BJ (cell line): ENCODE results near the gene BHMT2. TPM values are rescaled to one million over a fixed set of nuclear protein-coding genes. Genes with fewer than 3 reads are reported as not detected.

Source experiments
- CTCF ChIA-PET: fragments of 350-600 bp; formaldehyde crosslinking; extraction: SDS; loops from one replicate; lab custom pipeline; 2021; ENCODE audit warnings: antibody characterized with exemption, inconsistent platforms; lab: Yijun Ruan, JAX
- POLR2A ChIA-PET: fragments of 300-600 bp; sonication (Branson Sonifier 250); formaldehyde crosslinking; extraction: SDS; loops from one replicate; lab custom pipeline; 2021; ENCODE audit warnings: antibody characterized with exemption; lab: Charles Lee
- DNase-seq: peaks from one replicate; pipeline ENCODE4 v3.0.0-alpha.2; 2011; ENCODE audit warnings: low read depth
- H3K27me3 ChIP-seq: 2 replicates; pipeline ENCODE4 v1.6.0; 2011; ENCODE audit warnings: low read length; ENCODE audit not compliant: control insufficient read depth, insufficient read depth
- H3K36me3 ChIP-seq: 2 replicates; pipeline ENCODE4 v1.5.1; 2011; ENCODE audit warnings: low read length; ENCODE audit not compliant: control insufficient read depth, insufficient read depth
- H3K4me3 ChIP-seq: 2 replicates; pipeline ENCODE4 v1.5.1; 2011; ENCODE audit warnings: low read depth, mild to moderate bottlenecking, control low read depth, low read length
- polyA plus RNA-seq: library from polyadenylated mRNA; depleted of rRNA; stranded (reverse); fragments of >200 nt; gene quantifications from 2 replicates; pipeline ENCODE4 v1.2.3, GENCODE V29; 2011
- TF ChIP-seq, protein P1 (sequence below): IDR thresholded peaks from 2 replicates; pipeline ENCODE4 v1.5.1; 2011; ENCODE audit warnings: low read depth, mild to moderate bottlenecking, control low read depth, inconsistent platforms, low read length, moderate library complexity; ENCODE audit not compliant: insufficient read depth

Gene BHMT2
- polyA plus RNA-seq, 1 experiment, result 11.5 TPM

DNA sequence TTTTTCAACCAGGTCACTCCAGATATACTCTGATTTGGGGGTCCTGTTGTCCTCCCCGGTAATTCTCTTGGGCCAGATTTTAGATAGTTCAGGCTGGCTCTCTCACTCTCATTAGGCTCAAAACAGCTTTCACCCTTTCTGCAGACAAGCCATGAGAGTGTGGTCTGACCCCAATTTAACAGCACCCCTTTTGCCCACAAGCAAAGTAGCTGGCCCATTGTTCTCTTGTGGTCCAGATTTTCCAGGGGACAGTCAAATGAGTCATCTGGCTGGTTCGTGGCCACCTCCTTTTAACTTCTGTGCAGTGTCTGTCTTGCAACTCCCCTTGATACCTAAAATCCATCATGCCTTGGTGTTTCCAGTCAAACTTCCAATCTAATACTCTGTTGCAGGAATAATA lies 16.5 kb downstream of the BHMT2 start:
- H3K27me3 ChIP-seq, result no peaks in the 10 kb centered on the region
- ChIA-PET CTCF (interaction anchor here (1.2 kb wide), 1 partner anchor 29 kb away, joined by 3 read pairs; no protein-coding TSS in a partner anchor), POLR2A (no interaction called here)
- H3K36me3 ChIP-seq, result no peaks in the 10 kb centered on the region
- DNase-seq, result no peak
- no peak overlapping the region for H3K4me3 ChIP-seq
- TF ChIP-seq, protein P1, sequence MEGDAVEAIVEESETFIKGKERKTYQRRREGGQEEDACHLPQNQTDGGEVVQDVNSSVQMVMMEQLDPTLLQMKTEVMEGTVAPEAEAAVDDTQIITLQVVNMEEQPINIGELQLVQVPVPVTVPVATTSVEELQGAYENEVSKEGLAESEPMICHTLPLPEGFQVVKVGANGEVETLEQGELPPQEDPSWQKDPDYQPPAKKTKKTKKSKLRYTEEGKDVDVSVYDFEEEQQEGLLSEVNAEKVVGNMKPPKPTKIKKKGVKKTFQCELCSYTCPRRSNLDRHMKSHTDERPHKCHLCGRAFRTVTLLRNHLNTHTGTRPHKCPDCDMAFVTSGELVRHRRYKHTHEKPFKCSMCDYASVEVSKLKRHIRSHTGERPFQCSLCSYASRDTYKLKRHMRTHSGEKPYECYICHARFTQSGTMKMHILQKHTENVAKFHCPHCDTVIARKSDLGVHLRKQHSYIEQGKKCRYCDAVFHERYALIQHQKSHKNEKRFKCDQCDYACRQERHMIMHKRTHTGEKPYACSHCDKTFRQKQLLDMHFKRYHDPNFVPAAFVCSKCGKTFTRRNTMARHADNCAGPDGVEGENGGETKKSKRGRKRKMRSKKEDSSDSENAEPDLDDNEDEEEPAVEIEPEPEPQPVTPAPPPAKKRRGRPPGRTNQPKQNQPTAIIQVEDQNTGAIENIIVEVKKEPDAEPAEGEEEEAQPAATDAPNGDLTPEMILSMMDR, result no peak

DNA sequence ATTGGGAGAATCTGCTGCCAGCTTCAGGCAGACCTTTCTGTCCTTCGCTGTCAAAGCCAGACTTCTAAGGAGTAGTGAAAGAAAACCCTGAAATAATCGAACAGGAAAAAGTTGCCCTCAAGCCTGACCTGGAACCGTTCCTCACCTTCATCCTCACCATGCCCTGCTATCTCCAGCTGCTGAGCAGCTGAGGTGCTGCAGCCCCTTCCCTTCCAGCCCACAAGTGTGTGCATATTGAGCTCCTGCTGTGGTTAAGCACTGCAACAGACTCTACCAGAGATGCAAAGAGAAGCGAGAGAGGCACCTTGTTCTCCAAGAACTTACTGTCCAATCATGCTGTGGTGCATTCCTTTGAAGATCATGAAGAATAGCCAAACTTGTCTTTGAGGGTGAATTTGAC lies 18.9 kb downstream of the BHMT2 start:
- POLR2A ChIA-PET, result no interaction called here
- CTCF ChIA-PET, result no interaction called here
- H3K27me3 ChIP-seq, result peaks cover 5% of the 10 kb centered on the region; the same call in 1 of the 2 replicates
- H3K36me3 ChIP-seq, result no peaks in the 10 kb centered on the region
- no peak overlapping the region for H3K4me3 ChIP-seq
- TF ChIP-seq, protein P1, result no peak
- DNase-seq, result no peak

DNA sequence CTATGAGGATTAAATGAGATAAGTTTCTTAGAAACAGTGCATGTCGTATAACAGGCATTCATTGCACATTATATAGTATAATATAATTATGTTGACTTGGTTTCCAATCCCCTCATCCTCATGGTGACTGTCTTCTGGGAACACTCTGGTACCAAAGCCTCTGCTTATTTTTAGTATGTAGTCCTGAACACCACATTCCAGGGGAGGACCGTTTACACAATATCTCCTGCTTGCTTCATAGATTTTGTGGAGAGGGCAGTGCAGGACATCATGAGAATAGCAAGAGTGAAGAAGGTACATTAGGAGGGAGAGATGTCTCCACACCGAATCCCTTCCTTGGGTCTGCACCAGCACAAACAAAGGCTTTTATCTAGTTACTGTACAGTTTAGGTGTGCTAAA lies 21.5 kb downstream of the BHMT2 start:
- CTCF ChIA-PET, result interaction anchor here (1.0 kb wide), 1 partner anchor 8 kb away, joined by 3 read pairs; no protein-coding TSS in a partner anchor
- DNase-seq, result no peak

DNA sequence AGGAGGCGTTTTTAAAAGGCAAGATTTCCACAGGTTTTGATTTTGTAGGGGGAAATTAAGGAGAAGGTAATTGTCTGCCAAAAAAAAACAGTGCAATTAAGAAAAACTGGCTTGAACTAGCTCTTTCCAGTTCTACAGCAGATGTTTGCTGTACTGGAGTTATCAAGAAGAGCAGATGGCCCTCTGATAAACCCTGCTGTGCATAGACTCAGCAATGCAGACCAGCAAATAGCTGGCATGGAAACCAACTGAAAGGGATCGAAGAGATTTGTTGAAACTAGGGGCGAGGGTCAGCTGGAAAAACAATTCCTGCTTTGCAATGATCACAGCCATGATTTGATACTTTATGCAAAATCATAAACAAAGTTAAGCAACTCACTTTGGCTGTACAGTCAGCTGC lies 24.2 kb downstream of the BHMT2 start:
- Histone ChIP-seq H3K36me3 (no peaks in the 10 kb centered on the region), H3K4me3 (no peak overlapping the region), H3K27me3 (peaks cover 5% of the 10 kb centered on the region; the same call in 1 of the 2 replicates)
- TF ChIP-seq, protein P1, result no peak
- CTCF ChIA-PET, result no interaction called here
- POLR2A ChIA-PET, result no interaction called here
- DNase-seq, result no peak

More for the DNA sequence above, 21.5 kb downstream of the BHMT2 start:
- Histone ChIP-seq H3K4me3 (no peak overlapping the region), H3K36me3 (no peaks in the 10 kb centered on the region), H3K27me3 (peaks cover 5% of the 10 kb centered on the region; the same call in 1 of the 2 replicates)
- POLR2A ChIA-PET, result no interaction called here
- TF ChIP-seq, protein P1, result no peak

DNA sequence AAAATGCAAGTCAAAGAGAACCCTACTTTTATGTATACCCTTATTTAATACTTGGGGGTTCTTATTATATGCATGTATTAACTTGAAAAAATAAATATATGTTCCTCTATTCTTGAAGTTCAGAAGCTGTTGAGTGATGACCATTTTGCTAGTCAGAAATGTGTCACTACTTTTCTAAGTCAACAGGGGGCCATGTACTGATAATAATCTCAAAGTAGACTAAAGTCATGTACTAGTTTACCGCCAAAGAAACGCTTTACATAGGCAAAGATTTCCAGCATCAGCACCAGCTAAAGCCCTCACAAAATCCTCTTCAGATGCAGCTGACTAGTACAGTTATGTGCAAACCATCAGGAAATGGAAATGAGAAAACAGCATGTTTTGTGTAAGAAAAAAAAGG lies 36.3 kb downstream of the BHMT2 start:
- CTCF ChIA-PET, result interaction anchor here (0.6 to 1.9 kb wide), 7 partner anchors 11 to 294 kb away, joined by 3 to 8 read pairs (median 3); no protein-coding TSS in a partner anchor
- no peak overlapping the region for H3K4me3 ChIP-seq
- peaks cover 3% of the 10 kb centered on the region; the same call in 1 of the 2 replicates for H3K27me3 ChIP-seq
- POLR2A ChIA-PET, result no interaction called here
- no peak for DNase-seq
- TF ChIP-seq, protein P1, result no peak
- H3K36me3 ChIP-seq, result no peaks in the 10 kb centered on the region
